Esophagus muscularis mucosa (tissue), 4 donors: ENCODE measurements around the gene SYT3. TPM values are rescaled to one million over a fixed set of nuclear protein-coding genes. Genes with fewer than 3 reads are reported as not detected.

Source experiments
- DNase-seq: peaks from one replicate; pipeline ENCODE4 v3.0.0-alpha.2; 2017; ENCODE audit errors: extremely low spot score
- H3K27ac ChIP-seq, 4 donors: fragments of 200-600 bp; sonication (generic); replicated peaks in 1 of 4; 1 replicate in 3 of 4; 2 replicates in 1 of 4; pipeline ENCODE4 v1.5.1; 2016 to 2019; ENCODE audit warnings: mild to moderate bottlenecking in 1 of 4
- H3K27me3 ChIP-seq, 4 donors: fragments of 200-600 bp; sonication (generic); one replicate each; pipeline versions ENCODE4 v1.5.1 to v1.6.0; 2016 to 2019
- H3K36me3 ChIP-seq, 4 donors: fragments of 200-600 bp; sonication (generic); one replicate each; pipeline ENCODE4 v1.5.1; 2016 to 2019
- H3K4me1 ChIP-seq, 4 donors: fragments of 200-600 bp; sonication (generic); one replicate each; pipeline ENCODE4 v1.5.1; 2016 to 2019
- H3K4me3 ChIP-seq, 4 donors: fragments of 200-600 bp; sonication (generic); 1 replicate in 2 of 4; 2 replicates in 2 of 4; pipeline ENCODE4 v1.5.1; 2016 to 2019; ENCODE audit warnings: mild to moderate bottlenecking in 4 of 4, moderate library complexity in 1 of 4
- H3K9me3 ChIP-seq, 4 donors: fragments of 200-600 bp; sonication (generic); 1 replicate in 3 of 4; 2 replicates in 1 of 4; pipeline ENCODE4 v1.5.1; 2016 to 2019
- CTCF ChIP-seq, 3 experiments: fragments of 200-600 bp in 2 of 3; fragments of 450-650 bp in 1 of 3; sonication (generic) in 2 of 3; IDR thresholded peaks; one replicate each; pipeline ENCODE4 v1.5.1; 2017 to 2019; ENCODE audit warnings: antibody characterized with exemption in 3 of 3, mild to moderate bottlenecking in 2 of 3, moderate library complexity in 1 of 3
- EP300 ChIP-seq: sonication (generic); formaldehyde crosslinking; IDR thresholded peaks from one replicate; pipeline ENCODE4 v1.6.1; 2017; ENCODE audit warnings: antibody characterized with exemption
- POLR2A ChIP-seq: fragments of 450-650 bp; IDR thresholded peaks from one replicate; pipeline ENCODE4 v1.6.1; 2017; ENCODE audit warnings: antibody characterized with exemption, moderate library complexity, mild to moderate bottlenecking, low read depth
- POLR2AphosphoS5 ChIP-seq, 2 donors: sonication (generic); formaldehyde crosslinking; IDR thresholded peaks; one replicate each; pipeline ENCODE4 v1.6.1; 2017; ENCODE audit warnings: antibody characterized with exemption in 2 of 2
- WGBS: methylation state at CpG from one replicate; pipeline ENCODE4 v1.1.5; 2018; 5-methylcytosine and 5-hydroxymethylcytosine counted together
- intact Hi-C: fragments of 100-400 bp; cut with DNase I; formaldehyde crosslinking; loops from one replicate; pipeline ENCODE4 v1.15.1; 2023
- total RNA-seq, 4 donors: library from RNA; depleted of rRNA; stranded (reverse); fragments of >200 nt; gene quantifications; one replicate each; pipeline versions ENCODE4 v1.1.0 to v1.2.1, GENCODE V29; 2016

Gene SYT3
- total RNA-seq, 4 donors from 2014 or later: 0.17 to 1.2 (median 0.71) TPM; not detected in 1

GRCh38 chr19:50667759-50668231 lies 28.1 kb upstream of the SYT3 start:
- Histone ChIP-seq H3K27ac (no peak overlapping the region), H3K9me3 (no peaks in the 10 kb centered on the region), H3K4me3 (peak overlapping the region in 1 of 4 donors; percentile 10), H3K36me3 (no peaks in the 10 kb centered on the region), H3K27me3 (peaks cover 16 to 91% (median 40%) of the 10 kb centered on the region in 4 donors), H3K4me1 (peaks cover 4 to 30% (median 23%) of the 10 kb centered on the region in 4 donors)
- intact Hi-C loops: loop anchor here (5.0 kb wide), 1 partner anchor 115 kb away; no protein-coding TSS in a partner anchor
- WGBS: 20% methylated on average over 2 of the region's 58 CpGs
- TF ChIP-seq CTCF (IDR thresholded peaks at IDR 0.05): no peak
- no peak for TF ChIP-seq EP300
- TF ChIP-seq POLR2AphosphoS5 (IDR thresholded peaks at IDR 0.05): no peak
- TF ChIP-seq POLR2A: no peak
- no peak for DNase-seq

- no peak overlapping the region for H3K27ac ChIP-seq
- intact Hi-C loops: loop anchor here (5.0 kb wide), 1 partner anchor 115 kb away; no protein-coding TSS in a partner anchor
- WGBS: 13% methylated on average over 9 of the region's 56 CpGs
- peaks cover 16 to 92% (median 42%) of the 10 kb centered on the region in 4 donors for H3K27me3 ChIP-seq
- DNase-seq: no peak
- H3K9me3 ChIP-seq: no peaks in the 10 kb centered on the region
- H3K36me3 ChIP-seq: no peaks in the 10 kb centered on the region
- H3K4me3 ChIP-seq: peak overlapping the region in 1 of 4 donors; percentile 10
- peaks cover 4 to 30% (median 23%) of the 10 kb centered on the region in 4 donors for H3K4me1 ChIP-seq
- TF ChIP-seq CTCF (IDR thresholded peaks at IDR 0.05) (no peak), POLR2A (no peak), POLR2AphosphoS5 (IDR thresholded peaks at IDR 0.05) (no peak), EP300 (no peak)
Measured at GRCh38 chr19:50667177-50667758, 27.6 kb upstream of the SYT3 start.

- no peaks in the 10 kb centered on the region for H3K36me3 ChIP-seq
- peaks cover 4 to 30% (median 23%) of the 10 kb centered on the region in 4 donors for H3K4me1 ChIP-seq
- DNase-seq: no peak
- TF ChIP-seq POLR2AphosphoS5 (IDR thresholded peaks at IDR 0.05) (no peak), POLR2A (no peak), CTCF (IDR thresholded peaks at IDR 0.05) (no peak), EP300 (no peak)
- no peak overlapping the region for H3K4me3 ChIP-seq
- peaks cover 16 to 92% (median 47%) of the 10 kb centered on the region in 4 donors for H3K27me3 ChIP-seq
- H3K27ac ChIP-seq: no peak overlapping the region
- intact Hi-C loops: loop anchor here (5.0 kb wide), 1 partner anchor 116 kb away; no protein-coding TSS in a partner anchor
- WGBS: 18% methylated on average over 19 of the region's 47 CpGs
- H3K9me3 ChIP-seq: no peaks in the 10 kb centered on the region
Measured at GRCh38 chr19:50666346-50667176, 26.9 kb upstream of the SYT3 start.

- WGBS: 87% methylated on average over 6 of the region's 6 CpGs
- peaks cover 16 to 93% (median 48%) of the 10 kb centered on the region in 4 donors for H3K27me3 ChIP-seq
- H3K9me3 ChIP-seq: no peaks in the 10 kb centered on the region
- intact Hi-C loops: no loop called here
- H3K4me3 ChIP-seq: no peak overlapping the region
- DNase-seq: no peak
- TF ChIP-seq CTCF (IDR thresholded peaks at IDR 0.05): no peak
- no peak for TF ChIP-seq EP300
- no peak for TF ChIP-seq POLR2AphosphoS5 (IDR thresholded peaks at IDR 0.05)
- TF ChIP-seq POLR2A: no peak
- H3K4me1 ChIP-seq: peaks cover 8 to 32% (median 26%) of the 10 kb centered on the region in 4 donors
- no peak overlapping the region for H3K27ac ChIP-seq
- no peaks in the 10 kb centered on the region for H3K36me3 ChIP-seq
Measured at GRCh38 chr19:50664204-50664603, 24.5 kb upstream of the SYT3 start.
